ENCODE measurements around the gene ATPAF1. TPM values are rescaled to one million over a fixed set of nuclear protein-coding genes. Genes with fewer than 3 reads are reported as not detected.

Gene ATPAF1
- polyA plus RNA-seq, 4 donors = 81.7 to 119 (median 96.8) TPM

- no peak for DNase-seq (ENCODE audit: low read depth in 4 of 4, low spot score in 2 of 4)
These were observed 71.3 kb downstream of the ATPAF1 start for GRCh38 chr1:46596846-46597245.

GRCh38 chr1:46596036-46596435, 72.1 kb downstream of the ATPAF1 start:
- no peak for DNase-seq (ENCODE audit: low read depth in 4 of 4, low spot score in 2 of 4)

GRCh38 chr1:46595127-46595526, 73.0 kb downstream of the ATPAF1 start:
- no peak for DNase-seq (ENCODE audit: low read depth in 4 of 4, low spot score in 2 of 4)

GRCh38 chr1:46594063-46594462, 74.1 kb downstream of the ATPAF1 start:
- DNase-seq (ENCODE audit: low read depth in 4 of 4, low spot score in 2 of 4) = no peak

- DNase-seq (ENCODE audit: low read depth in 4 of 4, low spot score in 2 of 4) = no peak
These were observed 75.3 kb downstream of the ATPAF1 start for GRCh38 chr1:46592823-46593222.

GRCh38 chr1:46589529-46589928, 78.6 kb downstream of the ATPAF1 start:
- no peak for DNase-seq (ENCODE audit: low read depth in 4 of 4, low spot score in 2 of 4)

- no peak for DNase-seq (ENCODE audit: low read depth in 4 of 4, low spot score in 2 of 4)
These were observed 81.1 kb downstream of the ATPAF1 start for GRCh38 chr1:46587069-46587468.

- no peak for DNase-seq (ENCODE audit: low read depth in 4 of 4, low spot score in 2 of 4)
These were observed 82.7 kb downstream of the ATPAF1 start for GRCh38 chr1:46585312-46585938.

GRCh38 chr1:46583494-46583893, 84.7 kb downstream of the ATPAF1 start:
- DNase-seq (ENCODE audit: low read depth in 4 of 4, low spot score in 2 of 4) = no peak

GRCh38 chr1:46582972-46583371, 85.2 kb downstream of the ATPAF1 start:
- no peak for DNase-seq (ENCODE audit: low read depth in 4 of 4, low spot score in 2 of 4)

Other genes with a start within 250 kb of the ATPAF1 start
- gene DMBX1, start 178.5 kb downstream of the ATPAF1 start, polyA plus RNA-seq (ENCODE audit: insufficient read length in 4 of 4) = under 1 TPM in 1 of 4 donors, not detected in 3; 0.09 TPM
- not detected for gene KNCN, start 116.7 kb downstream of the ATPAF1 start, polyA plus RNA-seq (ENCODE audit: insufficient read length in 4 of 4)
- 10 to 100 TPM; 16.9 to 43.3 (median 29.4) TPM for gene MKNK1, start 64.1 kb downstream of the ATPAF1 start, polyA plus RNA-seq (ENCODE audit: insufficient read length in 4 of 4)
- gene MOB3C, start 51.6 kb downstream of the ATPAF1 start, polyA plus RNA-seq (ENCODE audit: insufficient read length in 4 of 4) = 10 to 100 TPM; 10.5 to 13.9 (median 12.5) TPM
- gene TEX38, start 3.5 kb upstream of the ATPAF1 start, polyA plus RNA-seq (ENCODE audit: insufficient read length in 4 of 4) = under 1 TPM; 0.22 to 0.54 (median 0.36) TPM
- 100 to 1,000 TPM in 1 of 4 donors, 10 to 100 TPM in 3; 90.6 to 109 (median 93.7) TPM for gene EFCAB14, start 50.8 kb upstream of the ATPAF1 start, polyA plus RNA-seq (ENCODE audit: insufficient read length in 4 of 4)
- 1 to 10 TPM; 1.4 to 2.9 (median 2.1) TPM for gene CYP4B1, start 130.7 kb upstream of the ATPAF1 start, polyA plus RNA-seq (ENCODE audit: insufficient read length in 4 of 4)

Data from left renal cortex interstitium (tissue), 4 donors.